ENCODE measurements around the gene AVL9.

DNA sequence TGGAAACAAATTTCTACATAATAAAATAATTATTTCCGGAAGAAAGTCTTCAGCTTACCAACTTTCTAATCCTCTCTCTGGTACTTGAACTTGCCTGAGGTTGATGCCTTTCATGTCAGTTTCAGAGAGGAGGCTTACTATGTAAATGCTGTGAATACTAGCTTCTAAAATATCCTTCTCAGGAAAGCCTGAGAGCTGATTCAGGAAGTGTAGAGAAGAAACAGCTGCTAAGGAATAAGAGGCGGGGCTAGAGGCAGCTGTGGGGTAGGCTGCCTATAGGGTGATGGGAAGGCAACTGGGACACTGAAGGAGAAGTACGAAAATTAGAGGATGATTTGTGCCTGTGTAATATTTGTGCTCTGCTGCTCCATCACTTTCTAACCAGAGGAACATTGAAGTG lies 69.3 kb downstream of the AVL9 start:
- TF ChIP-seq, protein P1, sequence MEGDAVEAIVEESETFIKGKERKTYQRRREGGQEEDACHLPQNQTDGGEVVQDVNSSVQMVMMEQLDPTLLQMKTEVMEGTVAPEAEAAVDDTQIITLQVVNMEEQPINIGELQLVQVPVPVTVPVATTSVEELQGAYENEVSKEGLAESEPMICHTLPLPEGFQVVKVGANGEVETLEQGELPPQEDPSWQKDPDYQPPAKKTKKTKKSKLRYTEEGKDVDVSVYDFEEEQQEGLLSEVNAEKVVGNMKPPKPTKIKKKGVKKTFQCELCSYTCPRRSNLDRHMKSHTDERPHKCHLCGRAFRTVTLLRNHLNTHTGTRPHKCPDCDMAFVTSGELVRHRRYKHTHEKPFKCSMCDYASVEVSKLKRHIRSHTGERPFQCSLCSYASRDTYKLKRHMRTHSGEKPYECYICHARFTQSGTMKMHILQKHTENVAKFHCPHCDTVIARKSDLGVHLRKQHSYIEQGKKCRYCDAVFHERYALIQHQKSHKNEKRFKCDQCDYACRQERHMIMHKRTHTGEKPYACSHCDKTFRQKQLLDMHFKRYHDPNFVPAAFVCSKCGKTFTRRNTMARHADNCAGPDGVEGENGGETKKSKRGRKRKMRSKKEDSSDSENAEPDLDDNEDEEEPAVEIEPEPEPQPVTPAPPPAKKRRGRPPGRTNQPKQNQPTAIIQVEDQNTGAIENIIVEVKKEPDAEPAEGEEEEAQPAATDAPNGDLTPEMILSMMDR (IDR thresholded peaks at IDR 0.05 in 8 of 11, conservative IDR thresholded peaks at IDR 0.05 in 3 of 11), result no peak
- TF ChIP-seq POLR2A (IDR thresholded peaks at IDR 0.05) (no peak), POLR2AphosphoS5 (IDR thresholded peaks at IDR 0.05) (no peak)
